AG09319 (cell line): ENCODE results near the gene BTBD2.

Experiments
- DNase-seq: peaks from one replicate; pipeline ENCODE4 v3.0.0-alpha.2; 2010; ENCODE audit warnings: low read depth; ENCODE audit errors: extremely low read depth
- TF ChIP-seq, protein P1 (sequence below): IDR thresholded peaks from 2 replicates; pipeline ENCODE4 v1.5.1; 2011; ENCODE audit warnings: low read depth, mild to moderate bottlenecking, inconsistent platforms, low read length, moderate library complexity

BTBD2 gene

DNA sequence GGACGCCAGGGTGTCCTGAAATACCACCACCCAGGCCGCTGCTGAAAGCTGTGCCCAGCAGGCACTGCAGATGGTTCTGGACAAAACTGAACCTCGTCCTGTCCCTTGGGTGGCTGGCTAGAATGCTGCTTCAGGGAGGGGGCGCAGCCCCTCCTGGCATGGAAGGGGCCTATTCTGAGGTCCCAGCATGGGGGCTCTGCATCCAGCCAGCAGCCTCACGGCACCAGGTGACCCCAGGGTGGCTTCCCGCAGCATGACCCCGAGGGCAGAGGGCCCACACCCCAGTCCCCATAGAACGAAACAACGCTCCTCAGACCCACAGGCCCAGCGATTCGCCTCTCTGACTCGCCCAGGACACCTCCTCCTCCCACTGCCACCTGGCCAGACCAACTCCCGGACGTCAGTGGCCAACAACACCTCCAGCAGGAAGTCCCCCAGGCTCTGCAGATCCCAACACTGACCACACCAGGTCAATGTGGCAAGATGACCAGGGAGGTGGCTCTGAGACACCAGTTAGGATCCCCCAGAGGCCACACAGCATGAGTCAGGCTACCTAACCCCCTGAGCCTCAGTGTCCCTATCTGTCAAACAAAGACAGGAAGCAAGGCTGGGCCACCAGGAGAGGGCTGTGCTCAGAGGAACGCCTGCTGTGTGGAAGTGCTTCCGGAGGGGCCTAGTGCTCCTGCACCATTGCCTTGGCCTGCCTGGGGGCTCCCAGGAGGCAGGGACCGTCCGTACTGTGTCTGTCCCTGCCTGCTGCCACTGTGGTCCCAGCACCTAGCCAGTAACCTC lies 29.4 kb upstream of the BTBD2 start:
- TF ChIP-seq, protein P1, sequence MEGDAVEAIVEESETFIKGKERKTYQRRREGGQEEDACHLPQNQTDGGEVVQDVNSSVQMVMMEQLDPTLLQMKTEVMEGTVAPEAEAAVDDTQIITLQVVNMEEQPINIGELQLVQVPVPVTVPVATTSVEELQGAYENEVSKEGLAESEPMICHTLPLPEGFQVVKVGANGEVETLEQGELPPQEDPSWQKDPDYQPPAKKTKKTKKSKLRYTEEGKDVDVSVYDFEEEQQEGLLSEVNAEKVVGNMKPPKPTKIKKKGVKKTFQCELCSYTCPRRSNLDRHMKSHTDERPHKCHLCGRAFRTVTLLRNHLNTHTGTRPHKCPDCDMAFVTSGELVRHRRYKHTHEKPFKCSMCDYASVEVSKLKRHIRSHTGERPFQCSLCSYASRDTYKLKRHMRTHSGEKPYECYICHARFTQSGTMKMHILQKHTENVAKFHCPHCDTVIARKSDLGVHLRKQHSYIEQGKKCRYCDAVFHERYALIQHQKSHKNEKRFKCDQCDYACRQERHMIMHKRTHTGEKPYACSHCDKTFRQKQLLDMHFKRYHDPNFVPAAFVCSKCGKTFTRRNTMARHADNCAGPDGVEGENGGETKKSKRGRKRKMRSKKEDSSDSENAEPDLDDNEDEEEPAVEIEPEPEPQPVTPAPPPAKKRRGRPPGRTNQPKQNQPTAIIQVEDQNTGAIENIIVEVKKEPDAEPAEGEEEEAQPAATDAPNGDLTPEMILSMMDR, result no peak
- DNase-seq, result no peak

DNA sequence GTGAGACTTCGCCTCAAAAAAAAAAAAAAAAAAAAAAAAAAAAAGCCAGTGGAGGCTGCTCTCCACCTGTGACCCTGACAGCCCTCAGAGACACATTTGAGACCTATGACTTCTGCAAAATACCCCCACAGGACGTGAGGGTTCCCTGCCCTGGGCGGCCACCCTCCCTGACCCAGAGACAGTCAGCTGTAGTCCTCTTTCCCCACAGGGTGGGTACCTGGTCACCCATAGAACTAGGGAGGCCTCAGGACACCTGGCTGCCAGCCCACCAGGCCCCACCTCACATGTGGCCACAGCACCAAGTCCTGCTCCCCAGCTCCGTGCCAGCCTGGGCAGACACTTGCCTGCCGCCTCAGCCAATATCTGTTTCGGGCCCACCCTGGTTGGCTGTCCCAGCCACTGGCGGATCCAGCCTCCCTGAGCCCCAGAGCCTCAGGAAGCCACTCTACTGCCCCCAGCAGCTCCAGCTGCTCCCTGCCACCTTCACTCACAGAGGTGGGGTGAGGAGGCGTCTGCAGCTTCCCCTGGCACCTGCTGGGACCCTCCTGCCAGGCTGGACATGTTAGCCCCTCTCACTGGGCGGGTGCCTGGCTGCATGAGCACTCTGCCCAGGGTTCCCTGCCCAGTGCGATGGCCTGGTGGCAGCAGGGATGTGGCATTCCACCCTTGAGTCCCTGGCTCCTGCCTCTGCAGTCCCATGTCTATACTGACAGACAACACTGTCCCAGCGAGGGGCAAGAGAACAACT lies 28.6 kb upstream of the BTBD2 start:
- TF ChIP-seq, protein P1, result no peak
- no peak for DNase-seq

DNA sequence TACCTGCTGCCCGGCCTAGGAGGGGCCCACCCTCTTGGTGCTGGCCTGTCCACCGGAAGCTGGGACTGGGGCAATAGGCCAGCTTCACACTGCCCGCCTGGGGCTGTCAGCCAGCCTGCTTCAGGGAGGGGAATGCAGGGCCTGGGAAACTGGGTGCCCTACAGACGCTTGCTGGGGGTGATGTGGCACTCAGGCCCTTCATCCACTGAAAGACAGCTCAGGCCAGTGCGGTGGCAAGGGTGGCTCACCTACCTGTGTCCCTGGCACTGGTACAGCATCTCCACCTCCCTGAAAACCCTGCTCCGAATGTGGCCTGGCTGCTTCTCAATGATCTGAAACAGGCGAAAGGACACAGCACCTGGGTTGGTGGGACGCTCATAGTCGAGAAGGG lies 27.7 kb upstream of the BTBD2 start:
- TF ChIP-seq, protein P1, result no peak
- no peak for DNase-seq

DNA sequence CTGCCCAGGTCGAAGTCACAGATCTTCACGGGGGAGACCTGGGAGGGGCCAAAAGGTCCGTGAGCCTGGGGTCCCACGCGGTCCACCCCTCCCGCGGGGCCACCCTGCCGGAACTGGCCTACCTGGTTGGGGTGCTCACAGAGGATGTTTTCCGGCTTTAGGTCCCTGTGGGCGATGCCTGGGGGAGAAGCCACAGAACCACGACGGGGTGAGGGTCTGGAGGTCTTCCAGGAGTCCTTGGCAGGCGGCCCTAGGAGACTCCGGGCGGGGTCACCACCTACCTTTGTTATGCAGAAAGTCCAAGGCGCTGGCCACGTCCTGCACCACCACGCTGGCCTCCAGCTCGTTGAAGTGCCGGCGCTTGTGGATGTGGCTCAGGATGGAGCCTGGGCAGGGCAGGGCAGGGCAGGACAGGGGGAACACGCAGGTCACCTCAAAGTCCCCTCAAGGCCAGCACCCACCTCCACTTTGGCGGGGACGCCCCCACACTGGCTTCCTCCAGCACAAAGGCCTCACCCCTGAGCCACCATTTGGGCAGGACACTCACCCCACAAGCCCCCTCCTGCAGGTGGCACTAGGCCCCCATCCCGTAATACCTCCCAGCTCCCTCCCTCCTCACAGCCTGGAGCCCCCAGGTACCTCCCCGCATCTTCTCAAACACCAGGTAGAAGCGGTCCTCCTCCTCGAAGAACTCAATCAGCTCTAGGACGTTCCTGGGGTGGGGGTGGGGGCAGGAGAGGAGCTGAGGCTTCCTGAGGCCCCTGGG lies 27.2 kb upstream of the BTBD2 start:
- TF ChIP-seq, protein P1, result no peak
- no peak for DNase-seq

DNA sequence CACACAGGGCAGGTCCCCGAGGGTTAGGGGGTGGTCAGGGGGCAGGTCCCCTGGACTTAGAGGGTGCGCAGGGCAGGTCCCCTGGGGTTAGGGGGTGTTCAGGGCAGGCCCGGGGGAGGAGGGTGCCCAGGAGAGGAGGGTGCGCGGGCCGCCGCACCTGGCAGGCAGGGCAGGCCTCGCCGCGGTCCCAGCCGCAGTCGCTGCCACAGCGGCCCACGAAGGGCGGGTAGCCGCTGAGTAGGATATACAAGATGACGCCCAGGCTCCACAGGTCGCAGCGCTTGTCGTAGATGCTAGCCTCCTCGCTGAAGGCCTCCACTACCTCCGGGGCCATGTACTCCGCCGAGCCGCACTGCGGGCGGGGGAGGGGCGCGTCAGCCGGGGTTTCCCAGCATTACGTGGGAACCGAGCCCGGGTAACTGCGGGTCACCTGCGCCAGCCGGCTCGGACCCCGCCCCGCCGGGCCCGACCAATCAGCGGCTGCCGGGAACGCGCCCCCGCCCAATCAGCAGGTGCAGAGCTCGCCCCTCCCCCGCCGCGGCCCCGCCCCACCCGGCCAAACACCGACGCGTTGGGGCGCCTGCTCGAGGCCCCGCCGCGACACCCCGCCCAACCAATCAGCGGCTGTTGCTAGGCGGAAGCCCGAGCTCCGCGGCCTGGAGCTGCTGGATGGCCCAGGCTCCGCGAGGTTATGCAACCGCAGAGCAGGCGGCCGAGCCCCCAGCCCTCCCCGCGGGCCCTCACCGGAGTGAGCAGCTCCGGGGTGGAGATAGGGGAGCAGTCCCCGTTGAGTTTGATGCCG lies 26.4 kb upstream of the BTBD2 start:
- TF ChIP-seq, protein P1, result no peak
- peak; percentile 57 for DNase-seq

DNA sequence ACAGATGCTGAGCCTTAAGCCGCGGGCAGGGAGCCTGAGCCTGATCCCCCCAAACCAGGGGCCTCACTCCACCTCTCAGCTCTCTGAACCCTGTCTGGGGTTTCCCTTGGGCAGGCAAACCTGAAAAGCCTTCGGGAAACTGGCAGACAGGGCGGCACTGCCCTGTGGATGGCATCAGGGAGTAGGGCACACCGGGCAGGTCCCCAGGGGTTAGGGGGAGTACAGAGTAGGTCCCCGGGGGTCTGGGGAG lies 25.8 kb upstream of the BTBD2 start:
- TF ChIP-seq, protein P1, result no peak

More for the DNA sequence above, 25.8 kb upstream of the BTBD2 start:
- DNase-seq, result no peak
